Liver (tissue), 3 donors: ENCODE results near the gene DCK.

Source experiments
- EGR1 ChIP-seq, 2 donors: IDR thresholded peaks; 2 replicates each; pipeline ENCODE4 v1.6.1; 2016 to 2018; ENCODE audit warnings: antibody characterized with exemption in 2 of 2, low read depth in 2 of 2
- FOXA1 ChIP-seq: IDR thresholded peaks from 2 replicates; pipeline ENCODE4 v1.6.1; 2016; ENCODE audit warnings: antibody characterized with exemption
- FOXA2 ChIP-seq: IDR thresholded peaks from 2 replicates; pipeline ENCODE4 v1.6.1; 2016; ENCODE audit warnings: antibody characterized with exemption
- GABPA ChIP-seq, 2 donors: IDR thresholded peaks in 1 of 2; conservative IDR thresholded peaks in 1 of 2; 2 replicates each; pipeline ENCODE4 v1.6.1; 2016; ENCODE audit warnings: antibody characterized with exemption in 2 of 2, mild to moderate bottlenecking in 1 of 2, moderate library complexity in 1 of 2
- MAX ChIP-seq: IDR thresholded peaks from 2 replicates; pipeline ENCODE4 v1.6.1; 2016; ENCODE audit warnings: antibody characterized with exemption
- RAD21 ChIP-seq, 2 donors: IDR thresholded peaks; 2 replicates each; pipeline ENCODE4 v1.6.1; 2016; ENCODE audit warnings: antibody characterized with exemption in 2 of 2, mild to moderate bottlenecking in 2 of 2
- SP1 ChIP-seq: IDR thresholded peaks from 2 replicates; pipeline ENCODE4 v1.6.1; 2018; ENCODE audit warnings: antibody characterized with exemption, mild to moderate bottlenecking
- TAF1 ChIP-seq: conservative IDR thresholded peaks from 2 replicates; pipeline ENCODE4 v1.6.1; 2016; ENCODE audit warnings: antibody characterized with exemption, mild to moderate bottlenecking
- YY1 ChIP-seq: IDR thresholded peaks from 2 replicates; pipeline ENCODE4 v1.6.1; 2016; ENCODE audit warnings: antibody characterized with exemption, mild to moderate bottlenecking
- ZBTB33 ChIP-seq: IDR thresholded peaks from 2 replicates; pipeline ENCODE4 v1.6.1; 2016; ENCODE audit warnings: antibody characterized with exemption
- TF ChIP-seq, protein P1 (sequence below): fragments of 150-350 bp; IDR thresholded peaks from 2 replicates; pipeline ENCODE4 v1.5.1; 2017; ENCODE audit warnings: improper control_type of control experiment, low read depth, low read length; ENCODE audit not compliant: missing input control
- TF ChIP-seq, protein P2 (sequence below): IDR thresholded peaks from 2 replicates; pipeline ENCODE4 v1.6.1; 2016; ENCODE audit warnings: antibody characterized with exemption, mild to moderate bottlenecking
- TF ChIP-seq, protein P3 (sequence below): IDR thresholded peaks from 2 replicates; pipeline ENCODE4 v1.6.1; 2016; ENCODE audit warnings: antibody characterized with exemption
- donor health status: healthy.
- donor health status: healthy.

GRCh38 chr4:70991596-70991995 lies 1.9 kb upstream of the DCK start:
- TF ChIP-seq TAF1 (no peak), FOXA1 (no peak), YY1 (no peak), FOXA2 (no peak), ZBTB33 (no peak), MAX (no peak), SP1 (no peak), RAD21 (IDR thresholded peaks at IDR 0.05) (no peak), GABPA (IDR thresholded peaks at IDR 0.05 in 1 of 2, conservative IDR thresholded peaks at IDR 0.05 in 1 of 2) (no peak), EGR1 (IDR thresholded peaks at IDR 0.05; ENCODE audit: low read depth in 2 of 2) (no peak)
- TF ChIP-seq, protein P1, sequence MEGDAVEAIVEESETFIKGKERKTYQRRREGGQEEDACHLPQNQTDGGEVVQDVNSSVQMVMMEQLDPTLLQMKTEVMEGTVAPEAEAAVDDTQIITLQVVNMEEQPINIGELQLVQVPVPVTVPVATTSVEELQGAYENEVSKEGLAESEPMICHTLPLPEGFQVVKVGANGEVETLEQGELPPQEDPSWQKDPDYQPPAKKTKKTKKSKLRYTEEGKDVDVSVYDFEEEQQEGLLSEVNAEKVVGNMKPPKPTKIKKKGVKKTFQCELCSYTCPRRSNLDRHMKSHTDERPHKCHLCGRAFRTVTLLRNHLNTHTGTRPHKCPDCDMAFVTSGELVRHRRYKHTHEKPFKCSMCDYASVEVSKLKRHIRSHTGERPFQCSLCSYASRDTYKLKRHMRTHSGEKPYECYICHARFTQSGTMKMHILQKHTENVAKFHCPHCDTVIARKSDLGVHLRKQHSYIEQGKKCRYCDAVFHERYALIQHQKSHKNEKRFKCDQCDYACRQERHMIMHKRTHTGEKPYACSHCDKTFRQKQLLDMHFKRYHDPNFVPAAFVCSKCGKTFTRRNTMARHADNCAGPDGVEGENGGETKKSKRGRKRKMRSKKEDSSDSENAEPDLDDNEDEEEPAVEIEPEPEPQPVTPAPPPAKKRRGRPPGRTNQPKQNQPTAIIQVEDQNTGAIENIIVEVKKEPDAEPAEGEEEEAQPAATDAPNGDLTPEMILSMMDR, result no peak
- TF ChIP-seq, protein P2, sequence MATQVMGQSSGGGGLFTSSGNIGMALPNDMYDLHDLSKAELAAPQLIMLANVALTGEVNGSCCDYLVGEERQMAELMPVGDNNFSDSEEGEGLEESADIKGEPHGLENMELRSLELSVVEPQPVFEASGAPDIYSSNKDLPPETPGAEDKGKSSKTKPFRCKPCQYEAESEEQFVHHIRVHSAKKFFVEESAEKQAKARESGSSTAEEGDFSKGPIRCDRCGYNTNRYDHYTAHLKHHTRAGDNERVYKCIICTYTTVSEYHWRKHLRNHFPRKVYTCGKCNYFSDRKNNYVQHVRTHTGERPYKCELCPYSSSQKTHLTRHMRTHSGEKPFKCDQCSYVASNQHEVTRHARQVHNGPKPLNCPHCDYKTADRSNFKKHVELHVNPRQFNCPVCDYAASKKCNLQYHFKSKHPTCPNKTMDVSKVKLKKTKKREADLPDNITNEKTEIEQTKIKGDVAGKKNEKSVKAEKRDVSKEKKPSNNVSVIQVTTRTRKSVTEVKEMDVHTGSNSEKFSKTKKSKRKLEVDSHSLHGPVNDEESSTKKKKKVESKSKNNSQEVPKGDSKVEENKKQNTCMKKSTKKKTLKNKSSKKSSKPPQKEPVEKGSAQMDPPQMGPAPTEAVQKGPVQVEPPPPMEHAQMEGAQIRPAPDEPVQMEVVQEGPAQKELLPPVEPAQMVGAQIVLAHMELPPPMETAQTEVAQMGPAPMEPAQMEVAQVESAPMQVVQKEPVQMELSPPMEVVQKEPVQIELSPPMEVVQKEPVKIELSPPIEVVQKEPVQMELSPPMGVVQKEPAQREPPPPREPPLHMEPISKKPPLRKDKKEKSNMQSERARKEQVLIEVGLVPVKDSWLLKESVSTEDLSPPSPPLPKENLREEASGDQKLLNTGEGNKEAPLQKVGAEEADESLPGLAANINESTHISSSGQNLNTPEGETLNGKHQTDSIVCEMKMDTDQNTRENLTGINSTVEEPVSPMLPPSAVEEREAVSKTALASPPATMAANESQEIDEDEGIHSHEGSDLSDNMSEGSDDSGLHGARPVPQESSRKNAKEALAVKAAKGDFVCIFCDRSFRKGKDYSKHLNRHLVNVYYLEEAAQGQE, result no peak
- TF ChIP-seq, protein P3, sequence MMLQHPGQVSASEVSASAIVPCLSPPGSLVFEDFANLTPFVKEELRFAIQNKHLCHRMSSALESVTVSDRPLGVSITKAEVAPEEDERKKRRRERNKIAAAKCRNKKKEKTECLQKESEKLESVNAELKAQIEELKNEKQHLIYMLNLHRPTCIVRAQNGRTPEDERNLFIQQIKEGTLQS, result no peak
